GM12801 (cell line): ENCODE measurements around the gene OR13C8.

Experiments used
- TF ChIP-seq, protein P1 (sequence below): IDR thresholded peaks from one replicate; pipeline ENCODE4 v1.5.1; 2011; ENCODE audit warnings: control low read depth; ENCODE audit not compliant: insufficient read length; ENCODE audit errors: extremely low read depth

The OR13C8 gene

DNA sequence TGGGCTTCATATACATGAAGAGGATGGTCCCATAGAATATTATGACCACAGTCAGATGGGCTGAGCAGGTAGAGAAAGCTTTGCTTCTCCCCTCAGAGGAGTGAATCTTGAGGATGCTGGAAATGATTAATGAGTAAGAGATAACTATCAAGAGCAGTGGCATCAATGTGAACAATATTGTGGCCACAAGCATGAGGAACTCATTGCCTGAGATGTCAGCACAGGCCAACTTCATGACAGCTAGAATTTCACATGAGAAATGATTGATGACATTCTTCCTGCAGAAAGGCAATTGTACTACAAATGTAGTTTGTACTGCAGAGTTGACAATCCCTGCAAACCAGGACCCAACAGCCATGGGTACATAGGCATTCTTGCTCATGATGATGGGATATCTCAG is 48.5 kb downstream of the OR13C8 start:
- TF ChIP-seq, protein P1, sequence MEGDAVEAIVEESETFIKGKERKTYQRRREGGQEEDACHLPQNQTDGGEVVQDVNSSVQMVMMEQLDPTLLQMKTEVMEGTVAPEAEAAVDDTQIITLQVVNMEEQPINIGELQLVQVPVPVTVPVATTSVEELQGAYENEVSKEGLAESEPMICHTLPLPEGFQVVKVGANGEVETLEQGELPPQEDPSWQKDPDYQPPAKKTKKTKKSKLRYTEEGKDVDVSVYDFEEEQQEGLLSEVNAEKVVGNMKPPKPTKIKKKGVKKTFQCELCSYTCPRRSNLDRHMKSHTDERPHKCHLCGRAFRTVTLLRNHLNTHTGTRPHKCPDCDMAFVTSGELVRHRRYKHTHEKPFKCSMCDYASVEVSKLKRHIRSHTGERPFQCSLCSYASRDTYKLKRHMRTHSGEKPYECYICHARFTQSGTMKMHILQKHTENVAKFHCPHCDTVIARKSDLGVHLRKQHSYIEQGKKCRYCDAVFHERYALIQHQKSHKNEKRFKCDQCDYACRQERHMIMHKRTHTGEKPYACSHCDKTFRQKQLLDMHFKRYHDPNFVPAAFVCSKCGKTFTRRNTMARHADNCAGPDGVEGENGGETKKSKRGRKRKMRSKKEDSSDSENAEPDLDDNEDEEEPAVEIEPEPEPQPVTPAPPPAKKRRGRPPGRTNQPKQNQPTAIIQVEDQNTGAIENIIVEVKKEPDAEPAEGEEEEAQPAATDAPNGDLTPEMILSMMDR: no peak

DNA sequence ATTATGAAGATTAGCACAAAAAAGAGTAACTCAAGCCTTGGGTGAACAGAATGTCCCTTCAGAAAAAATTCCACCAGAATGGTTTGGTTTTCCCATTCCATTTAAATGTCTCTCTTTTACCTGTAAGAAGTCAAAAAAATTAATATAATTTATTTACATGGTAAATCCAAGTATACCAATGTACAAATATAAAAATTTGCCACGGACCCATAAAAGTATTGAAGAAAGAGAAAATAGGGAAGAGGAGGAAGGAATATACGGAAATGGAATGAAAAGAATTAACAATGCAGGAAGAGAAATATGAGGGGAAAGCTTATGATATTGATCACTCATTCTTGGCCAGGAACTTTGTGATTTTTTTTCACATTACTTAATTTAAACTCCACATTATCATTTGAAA is 49.1 kb downstream of the OR13C8 start, which contains the start of gene OR13C9:
Gene OR13C9, minus strand, starts transcription at position 101 of the 400 bp plus-strand sequence. Its CDS starts 0 bp downstream, at position 101.
- TF ChIP-seq, protein P1: no peak
